Globus pallidus (tissue), 1 donor: ENCODE results near the gene PWWP2A.
A peak's percentile ranks its signal among the peaks of the same experiment; 100 is the strongest.

Experiments used
- DNase-seq: peaks from one replicate; pipeline ENCODE4 v3.0.0-alpha.2; 2015; ENCODE audit warnings: low spot score

Gene PWWP2A

DNA sequence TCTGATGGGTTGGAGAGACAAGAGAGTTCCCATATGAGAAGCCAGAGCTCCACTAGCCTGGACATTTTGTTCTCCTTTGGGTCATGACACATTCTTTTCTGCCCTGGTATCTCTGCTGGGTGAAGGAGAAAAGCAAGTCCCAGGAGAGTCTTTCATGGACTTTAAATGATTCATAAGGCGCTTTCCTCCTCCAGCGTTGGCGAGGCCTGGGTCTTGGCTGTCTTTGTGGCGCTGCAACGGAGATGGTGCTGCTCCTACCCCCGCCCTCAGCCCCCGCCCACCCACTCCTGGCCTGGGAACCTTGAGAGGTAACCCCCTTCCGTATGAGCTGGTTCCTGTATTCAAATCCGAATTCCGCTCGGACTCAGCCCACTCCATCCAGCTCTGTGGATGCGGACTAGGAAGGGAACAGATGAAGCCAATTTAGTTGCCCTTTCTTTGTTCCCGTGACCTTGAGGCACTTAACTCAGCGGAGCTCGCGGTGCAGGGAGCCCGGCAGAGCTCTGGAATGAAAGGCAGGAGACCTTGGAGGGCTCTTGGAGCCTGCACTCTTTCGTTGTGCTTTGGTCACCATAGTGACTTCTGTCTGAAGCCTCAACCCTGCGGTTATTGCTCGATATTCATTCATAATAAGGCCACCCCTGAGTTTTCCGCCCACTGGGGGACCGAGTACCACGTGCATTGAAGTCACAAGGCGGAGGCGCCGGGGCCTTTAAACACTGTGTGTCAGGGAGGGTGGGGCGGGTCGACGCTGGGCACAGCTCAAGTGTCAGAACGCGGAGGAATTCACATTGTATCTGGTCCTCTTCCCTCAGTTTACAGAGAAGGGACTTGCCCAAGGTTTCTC, 14.0 kb upstream of the PWWP2A start:
- peak; percentile 37 for DNase-seq

DNA sequence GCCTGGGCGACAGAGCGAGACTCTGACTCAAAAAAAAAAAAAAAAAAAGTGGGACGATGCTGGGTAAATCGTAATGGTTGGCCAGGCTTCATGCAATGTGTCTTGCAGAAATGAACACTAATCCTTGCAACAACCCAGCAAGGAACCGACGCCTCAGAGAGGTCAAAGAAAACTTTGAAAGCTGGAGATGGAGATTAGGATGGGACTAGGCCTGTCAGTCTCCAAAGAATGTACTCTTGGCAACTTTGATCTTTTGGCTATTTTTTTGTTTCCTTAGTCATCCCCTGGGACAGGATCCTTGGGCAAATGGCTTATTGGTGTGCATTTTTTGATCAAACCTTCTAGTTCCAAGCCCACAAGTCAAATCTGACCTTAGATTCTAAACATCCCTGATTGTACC, 10.6 kb upstream of the PWWP2A start:
- DNase-seq = no peak

DNA sequence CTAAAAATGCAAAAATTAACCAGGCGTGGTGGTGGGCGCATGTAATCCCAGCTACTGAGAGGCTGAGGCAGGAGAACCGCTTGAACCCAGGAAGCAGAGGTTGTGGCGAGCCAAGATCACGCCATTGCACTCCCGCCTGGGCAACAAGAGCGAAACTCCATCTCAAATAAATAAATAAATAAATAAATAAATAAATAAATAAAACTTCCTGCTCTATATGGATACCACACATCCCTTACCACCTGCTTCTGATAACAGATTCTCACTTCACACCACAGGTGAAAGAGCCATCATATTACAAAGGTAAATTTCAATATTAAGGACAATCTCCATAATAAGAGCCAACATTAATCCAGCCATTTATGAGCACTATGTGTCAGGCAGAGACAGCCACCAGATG, 9.4 kb upstream of the PWWP2A start:
- no peak for DNase-seq

GRCh38 chr5:160119905-160120266, 636 bp upstream of the PWWP2A start:
- no peak for DNase-seq

- DNase-seq = peak; percentile 55
Measured at GRCh38 chr5:160118349-160119141, 705 bp downstream of the PWWP2A start.

- DNase-seq = no peak
Measured at GRCh38 chr5:160116991-160117390, 2.3 kb downstream of the PWWP2A start.

GRCh38 chr5:160108124-160108523, 11.1 kb downstream of the PWWP2A start:
- DNase-seq = peak; percentile 60

DNA sequence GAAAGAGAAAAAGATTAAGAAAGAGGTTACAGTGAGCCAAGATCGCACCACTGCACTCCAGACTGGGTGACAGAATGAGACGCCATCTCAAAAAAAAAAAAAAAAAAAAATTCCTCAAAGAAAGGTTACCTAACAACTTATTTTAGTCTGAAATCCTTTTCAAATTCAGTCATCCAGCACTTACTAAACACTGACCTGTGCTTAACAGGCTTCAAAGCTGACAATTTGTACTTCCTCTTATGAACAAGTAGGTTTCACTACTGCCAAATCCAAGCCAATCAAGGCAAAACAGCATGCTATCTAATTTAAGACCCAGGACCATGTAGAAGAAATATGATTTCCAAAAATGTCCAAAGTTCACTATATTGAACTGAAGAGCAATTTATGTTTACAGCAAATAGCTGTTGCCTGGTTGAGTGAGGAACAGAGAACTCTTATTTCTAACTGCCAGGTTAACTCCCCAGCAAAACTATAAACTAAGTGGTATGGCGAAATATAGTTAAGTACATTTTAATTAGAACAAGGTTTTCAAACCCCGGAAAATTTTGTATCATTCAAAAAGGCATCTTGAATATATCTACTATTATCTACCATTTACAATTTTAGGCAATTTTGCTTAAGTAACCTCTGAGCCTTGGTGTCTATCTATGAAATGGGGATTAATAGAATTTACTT, 13.4 kb downstream of the PWWP2A start:
- DNase-seq = no peak

GRCh38 chr5:160097991-160098390, 21.3 kb downstream of the PWWP2A start:
- DNase-seq = no peak

DNA sequence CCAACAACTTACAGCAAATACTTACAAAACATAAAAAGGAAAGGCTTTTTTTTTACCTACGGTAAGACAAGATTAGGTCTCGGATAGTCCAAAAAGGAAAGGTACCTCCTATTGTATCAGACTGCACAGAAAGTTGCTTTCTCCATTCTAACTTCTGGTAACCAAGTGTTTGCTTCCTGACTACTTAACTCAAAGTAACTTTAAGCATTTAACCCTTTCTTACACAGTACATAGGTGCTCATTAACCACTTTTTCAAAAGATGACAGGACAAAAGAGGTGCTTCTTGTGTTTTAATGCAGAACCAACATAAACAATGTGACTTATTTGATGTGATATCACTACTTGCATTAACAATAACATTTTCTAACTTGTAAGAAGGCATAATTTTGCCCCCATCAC, 23.1 kb downstream of the PWWP2A start:
- no peak for DNase-seq

- no peak for DNase-seq
Measured at GRCh38 chr5:160092960-160093707, 26.1 kb downstream of the PWWP2A start.

DNA sequence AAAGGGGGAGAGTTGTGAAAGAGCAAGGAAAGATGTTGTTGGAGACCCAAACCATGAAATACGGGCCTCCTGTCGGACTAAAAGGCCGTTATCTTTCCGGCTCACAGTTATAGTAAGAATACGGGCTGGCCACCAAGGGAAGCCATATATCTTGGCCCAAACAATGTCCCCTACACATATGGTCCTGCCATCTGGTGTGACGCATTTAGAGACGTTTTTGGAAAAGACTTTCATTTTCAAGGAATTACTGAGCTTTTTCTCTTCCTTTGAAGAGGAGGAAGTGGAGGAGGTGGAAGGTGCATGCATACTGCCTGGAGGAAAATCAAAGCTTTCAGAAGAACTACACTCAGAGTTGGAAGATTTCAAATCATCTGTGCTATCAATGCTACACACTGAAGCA, 26.7 kb downstream of the PWWP2A start:
- DNase-seq = no peak

- DNase-seq = no peak
Measured at GRCh38 chr5:160090059-160090458, 29.2 kb downstream of the PWWP2A start.

DNA sequence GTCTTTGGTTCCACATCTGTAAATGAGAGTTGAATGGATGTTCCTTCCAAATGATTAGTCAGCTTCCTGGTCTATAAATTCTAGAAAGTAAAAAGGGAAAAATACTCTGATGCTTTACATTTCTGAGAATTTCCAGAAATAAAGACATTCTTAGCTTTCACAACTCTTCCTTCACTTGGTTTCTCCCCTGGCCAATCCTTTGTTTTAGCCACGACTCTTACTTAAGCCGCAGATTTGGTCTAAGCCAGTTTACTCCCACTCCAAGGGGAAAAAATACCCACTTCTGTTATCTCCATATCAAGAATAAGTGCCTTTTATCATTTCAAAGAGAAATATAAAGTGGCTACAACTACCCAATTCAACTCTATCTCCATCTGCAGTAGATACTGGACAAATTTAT, 29.7 kb downstream of the PWWP2A start:
- DNase-seq = no peak

GRCh38 chr5:160088805-160089204, 30.4 kb downstream of the PWWP2A start:
- DNase-seq = no peak

- DNase-seq = no peak
Measured at GRCh38 chr5:160087199-160087598, 32.1 kb downstream of the PWWP2A start.

GRCh38 chr5:160084144-160084543, 35.1 kb downstream of the PWWP2A start:
- DNase-seq = no peak

GRCh38 chr5:160083501-160083900, 35.7 kb downstream of the PWWP2A start:
- DNase-seq = no peak

DNA sequence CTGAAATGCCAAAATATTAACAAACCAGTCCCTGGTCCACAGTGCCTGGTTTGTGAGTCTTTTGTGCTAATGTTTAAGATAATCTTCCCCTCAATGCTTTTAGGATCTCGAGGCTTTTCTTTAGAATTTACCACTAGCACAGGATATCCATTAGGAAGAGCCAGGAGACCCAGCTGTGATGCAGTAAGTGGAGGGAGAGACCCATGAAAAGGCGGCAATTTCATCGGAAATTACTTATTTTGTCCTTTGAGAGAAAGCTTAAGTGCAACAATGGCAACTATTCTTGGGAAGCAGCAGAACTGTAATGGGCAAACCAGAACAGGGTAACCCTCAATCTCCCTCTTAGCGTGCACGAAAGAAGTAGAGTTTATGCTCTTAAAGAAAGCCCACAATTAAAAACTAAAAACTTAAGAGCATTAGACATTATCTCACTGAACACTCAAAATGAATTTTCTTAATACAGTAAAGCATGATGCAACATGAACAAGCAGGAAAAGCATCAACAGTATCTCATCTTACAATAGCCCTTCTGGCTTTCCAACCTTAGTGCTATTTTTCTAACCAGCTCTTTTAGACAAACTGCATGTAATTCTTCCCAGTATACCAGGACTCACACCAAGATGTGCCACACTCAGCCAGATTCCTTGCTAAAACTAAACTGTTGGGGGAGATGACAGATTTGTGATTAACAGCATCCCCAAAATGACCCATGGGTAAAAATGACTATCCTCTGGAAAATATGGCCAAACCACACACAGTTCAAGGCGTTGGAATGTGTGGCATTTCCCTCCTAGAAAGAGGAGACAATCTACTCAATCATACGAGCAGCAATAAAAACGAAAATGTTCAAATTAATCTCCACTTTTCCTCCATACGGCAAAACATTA, 36.4 kb downstream of the PWWP2A start:
- DNase-seq = no peak

DNA sequence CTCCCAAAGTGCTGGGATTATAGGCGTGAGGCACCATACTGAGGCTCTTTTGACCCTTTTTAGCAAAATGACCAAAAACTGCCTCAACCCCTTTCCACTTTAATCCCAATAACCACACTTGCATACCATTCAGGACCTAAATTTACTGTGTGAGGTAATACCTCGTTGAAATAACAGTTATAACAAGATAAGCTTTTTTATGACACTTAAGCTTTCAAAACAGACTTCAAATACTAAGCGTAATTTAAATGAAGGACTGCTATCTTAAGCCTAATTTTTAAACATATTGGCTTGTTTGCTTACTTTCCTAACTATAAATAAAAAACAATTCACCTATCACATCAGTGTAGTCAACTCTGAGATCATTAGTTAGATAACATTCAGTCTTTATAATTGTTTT, 37.8 kb downstream of the PWWP2A start:
- DNase-seq = no peak

DNA sequence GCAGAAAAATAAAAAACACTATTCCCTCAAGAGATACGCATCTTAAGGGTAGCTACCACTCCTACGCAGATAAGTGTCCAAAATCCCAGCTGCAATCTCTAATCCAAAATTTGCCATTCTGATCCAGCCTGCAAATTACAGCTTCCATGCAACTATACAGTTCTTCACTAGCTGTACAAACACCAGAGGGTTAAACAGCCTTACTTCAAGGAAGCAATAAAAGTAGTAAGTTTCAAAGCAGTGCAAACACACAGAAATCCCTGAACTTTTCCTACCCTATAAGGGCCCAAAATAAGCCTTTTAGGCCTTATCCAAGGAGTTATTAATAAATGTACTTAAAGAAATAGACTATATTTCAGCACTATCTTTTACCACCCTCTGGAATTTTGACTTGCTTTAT, 39.5 kb downstream of the PWWP2A start:
- DNase-seq = no peak
